BLaER1 treated with 17β-estradiol and CSF1 and Interleukin-3, amounts not matched to agents 10 nM and 100 nM (cell line): ENCODE results near the gene CDK1.

Experiments
- H3K27ac ChIP-seq, 11 experiments: shearing (Covaris generic); formaldehyde crosslinking; 2 replicates each; pipeline ENCODE4 v1.8.1; 2022
- H3K27me3 ChIP-seq, 11 experiments: shearing (Covaris generic); formaldehyde crosslinking; 2 replicates each; pipeline ENCODE4 v1.8.1; 2022
- H3K36me3 ChIP-seq, 11 experiments: shearing (Covaris generic); formaldehyde crosslinking; 2 replicates each; pipeline ENCODE4 v1.8.1; 2022
- H3K4me1 ChIP-seq, 10 experiments: shearing (Covaris generic); formaldehyde crosslinking; 2 replicates each; pipeline ENCODE4 v1.8.1; 2022
- H3K4me2 ChIP-seq, 11 experiments: shearing (Covaris generic); formaldehyde crosslinking; 2 replicates each; pipeline ENCODE4 v1.8.1; 2022
- H3K4me3 ChIP-seq, 10 experiments: shearing (Covaris generic); formaldehyde crosslinking; 2 replicates each; pipeline ENCODE4 v1.8.1; 2022
- H3K9ac ChIP-seq, 11 experiments: shearing (Covaris generic); formaldehyde crosslinking; 2 replicates each; pipeline ENCODE4 v1.8.1; 2022
- H3K9me3 ChIP-seq, 11 experiments: shearing (Covaris generic); formaldehyde crosslinking; replicated peaks in 1 of 11; 2 replicates each; pipeline ENCODE4 v1.8.1; 2022
- H4K20me1 ChIP-seq, 11 experiments: shearing (Covaris generic); formaldehyde crosslinking; 2 replicates each; pipeline ENCODE4 v1.8.1; 2022
- Cebpa-rat ChIP-seq, 11 experiments: shearing (Covaris generic); IDR thresholded peaks; 2 replicates each; pipeline ENCODE4 v1.8.1; 2022

CDK1 gene

DNA sequence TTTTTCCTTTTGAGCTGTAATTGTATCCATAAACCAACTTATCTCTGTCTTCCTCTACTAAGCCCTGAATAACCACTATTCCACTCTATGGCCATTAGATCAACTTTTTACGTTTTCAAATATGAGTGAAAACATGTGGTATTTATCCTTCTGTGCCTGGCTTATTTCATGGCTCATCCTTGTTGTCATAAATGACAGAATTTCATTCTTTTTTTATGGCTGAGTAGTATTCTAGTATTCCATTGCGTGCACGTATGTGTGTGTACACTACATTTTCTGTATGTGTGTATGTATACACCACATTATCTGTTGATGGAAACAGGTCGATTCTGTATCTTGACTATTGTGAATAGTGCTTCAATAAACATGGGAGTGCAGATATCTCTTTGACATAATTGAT is 11.1 kb downstream of the CDK1 start:
- Histone ChIP-seq H4K20me1 (peaks cover 0 to 66% (median 25%) of the 10 kb centered on the region in 11 experiments; a peak in 12 of 22 replicates), H3K4me1 (peaks cover 0 to 23% (median 6%) of the 10 kb centered on the region in 10 experiments; a peak in 10 of 20 replicates), H3K9ac (no peak overlapping the region), H3K4me3 (no peak overlapping the region), H3K36me3 (peaks cover 0 to 100% (median 95%) of the 10 kb centered on the region in 11 experiments; a peak in 19 of 22 replicates), H3K27ac (no peak overlapping the region), H3K9me3 (no peaks in the 10 kb centered on the region), H3K4me2 (no peak overlapping the region), H3K27me3 (no peaks in the 10 kb centered on the region)
- TF ChIP-seq Cebpa-rat (IDR thresholded peaks at IDR 0.05): no peak

DNA sequence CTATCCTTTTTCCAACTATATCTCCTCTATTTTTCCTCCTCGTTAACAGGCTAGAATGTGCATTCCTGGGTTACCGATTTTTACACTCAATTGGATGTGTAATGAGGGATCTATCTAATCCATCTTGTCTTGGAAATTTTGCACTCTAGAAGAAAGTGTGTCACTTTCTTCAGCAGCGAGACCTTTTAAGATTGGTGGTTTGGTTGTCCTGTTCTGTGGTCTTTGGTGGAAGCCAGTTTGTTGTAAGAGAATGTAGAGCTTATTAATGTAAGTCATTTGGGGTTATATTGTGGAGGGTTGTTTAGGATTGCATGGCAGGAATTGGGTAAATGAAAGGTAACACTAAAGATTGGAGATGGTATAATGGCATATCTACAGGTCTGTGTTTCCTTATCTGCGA is 16.7 kb downstream of the CDK1 start:
- no peak overlapping the region for H3K27ac ChIP-seq
- no peaks in the 10 kb centered on the region for H3K4me1 ChIP-seq
- H3K27me3 ChIP-seq: no peaks in the 10 kb centered on the region
- no peak overlapping the region for H3K4me3 ChIP-seq
- no peak overlapping the region for H3K9ac ChIP-seq
- peaks cover 0 to 37% (median 8%) of the 10 kb centered on the region in 11 experiments; a peak in 11 of 22 replicates for H4K20me1 ChIP-seq
- no peak overlapping the region for H3K4me2 ChIP-seq
- TF ChIP-seq Cebpa-rat (IDR thresholded peaks at IDR 0.05): no peak
- H3K9me3 ChIP-seq: no peaks in the 10 kb centered on the region
- H3K36me3 ChIP-seq: peaks cover 0 to 93% (median 86%) of the 10 kb centered on the region in 11 experiments; a peak in 19 of 22 replicates

DNA sequence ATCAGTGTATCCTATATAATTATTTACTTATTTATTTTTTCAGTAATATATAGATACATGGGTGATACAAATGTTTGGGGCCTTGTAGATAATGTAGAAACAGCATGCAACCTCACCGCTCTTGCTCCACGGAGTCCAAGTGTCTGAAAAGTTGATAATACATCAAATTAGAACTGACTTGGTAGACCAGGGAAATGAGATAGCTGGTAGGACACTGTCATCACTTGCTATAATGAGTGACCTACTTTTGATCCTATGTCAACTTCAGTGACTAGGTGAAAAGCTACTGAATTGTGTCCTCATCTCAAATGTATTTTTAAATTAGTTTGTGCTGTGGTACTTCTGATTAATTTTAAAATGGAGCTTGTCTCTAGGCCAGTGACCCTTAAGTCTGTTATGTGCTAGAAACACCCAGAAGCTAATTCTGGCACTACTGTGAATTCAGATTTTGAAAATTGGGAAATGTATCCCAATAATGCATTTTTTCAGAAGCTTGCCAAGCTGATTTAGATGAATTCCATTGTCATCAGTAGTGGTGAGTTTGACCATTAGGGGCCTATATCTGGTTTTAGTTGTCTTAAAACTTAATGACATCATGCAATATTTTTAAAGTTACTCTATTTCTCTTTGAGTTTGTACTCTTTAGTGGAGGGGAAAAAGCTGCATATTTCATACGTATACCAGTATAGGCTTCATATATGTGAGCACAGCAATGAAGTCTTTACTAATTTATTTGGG is 17.4 kb downstream of the CDK1 start:
- peaks cover 0 to 86% (median 80%) of the 10 kb centered on the region in 11 experiments; a peak in 19 of 22 replicates for H3K36me3 ChIP-seq
- no peak for TF ChIP-seq Cebpa-rat (IDR thresholded peaks at IDR 0.05)

DNA sequence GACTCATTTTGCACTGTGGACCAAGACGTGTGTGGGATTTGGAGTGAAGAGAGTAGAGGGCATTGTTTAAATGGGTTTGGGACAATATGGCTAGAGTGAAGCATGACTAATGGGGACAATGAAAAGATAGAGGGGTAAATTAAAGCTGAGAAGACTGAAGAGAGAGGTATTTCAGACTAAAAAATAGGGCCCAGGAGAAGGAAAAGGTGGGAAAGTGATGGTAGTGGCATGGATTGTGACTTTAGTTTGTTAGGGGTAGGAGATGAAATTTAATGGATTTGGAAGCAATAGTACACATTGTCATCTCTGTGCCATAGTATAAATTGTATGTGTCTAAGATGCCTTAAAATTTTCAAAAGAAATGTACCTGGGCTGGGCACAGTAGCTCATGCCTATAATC is 18.2 kb downstream of the CDK1 start:
- peaks cover 0 to 78% (median 71%) of the 10 kb centered on the region in 11 experiments; a peak in 19 of 22 replicates for H3K36me3 ChIP-seq

More for the DNA sequence above, 17.4 kb downstream of the CDK1 start:
- Histone ChIP-seq H3K27ac (no peak overlapping the region), H3K27me3 (no peaks in the 10 kb centered on the region), H3K9me3 (no peaks in the 10 kb centered on the region), H3K9ac (no peak overlapping the region), H3K4me2 (no peak overlapping the region), H3K4me1 (peaks cover 0 to 2% (median 0%) of the 10 kb centered on the region in 10 experiments; a peak in 4 of 20 replicates), H4K20me1 (peaks cover 0 to 30% (median 4%) of the 10 kb centered on the region in 11 experiments; a peak in 10 of 22 replicates), H3K4me3 (no peak overlapping the region)

DNA sequence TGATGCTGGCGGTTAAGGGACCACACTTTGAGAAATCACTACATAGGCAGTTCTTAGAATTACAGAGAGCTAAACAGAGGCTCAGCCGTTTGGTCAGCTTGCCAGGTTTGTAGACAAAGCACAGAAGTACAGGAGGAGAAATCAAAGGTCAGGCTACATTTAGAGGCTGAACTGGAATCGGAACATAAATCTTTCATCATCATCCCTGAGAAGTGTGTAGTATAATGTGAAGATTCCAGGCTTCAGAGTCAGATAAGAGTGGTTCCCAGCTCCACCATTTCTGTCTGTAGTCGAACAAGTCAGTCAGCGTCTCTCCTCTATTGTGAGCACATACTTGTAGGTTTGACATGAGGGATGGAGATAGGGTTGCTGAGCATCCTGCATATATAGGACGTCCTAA is 18.9 kb downstream of the CDK1 start:
- TF ChIP-seq Cebpa-rat (IDR thresholded peaks at IDR 0.05): no peak
- Histone ChIP-seq H3K4me1 (peaks cover 0 to 18% (median 0%) of the 10 kb centered on the region in 10 experiments; a peak in 5 of 20 replicates), H3K9me3 (no peaks in the 10 kb centered on the region), H3K36me3 (peaks cover 0 to 74% (median 64%) of the 10 kb centered on the region in 11 experiments; a peak in 19 of 22 replicates), H3K4me2 (no peak overlapping the region), H4K20me1 (peaks cover 0 to 14% (median 0%) of the 10 kb centered on the region in 11 experiments; a peak in 8 of 22 replicates), H3K9ac (no peak overlapping the region), H3K27me3 (no peaks in the 10 kb centered on the region), H3K4me3 (no peak overlapping the region), H3K27ac (no peak overlapping the region)

More for the DNA sequence above, 18.2 kb downstream of the CDK1 start:
- no peak overlapping the region for H3K4me2 ChIP-seq
- H3K9me3 ChIP-seq: no peaks in the 10 kb centered on the region
- no peaks in the 10 kb centered on the region for H3K27me3 ChIP-seq
- peaks cover 0 to 22% (median 1%) of the 10 kb centered on the region in 11 experiments; a peak in 9 of 22 replicates for H4K20me1 ChIP-seq
- no peak overlapping the region for H3K4me3 ChIP-seq
- H3K9ac ChIP-seq: no peak overlapping the region
- peaks cover 0 to 11% (median 0%) of the 10 kb centered on the region in 10 experiments; a peak in 5 of 20 replicates for H3K4me1 ChIP-seq
- no peak overlapping the region for H3K27ac ChIP-seq
- TF ChIP-seq Cebpa-rat (IDR thresholded peaks at IDR 0.05): no peak

DNA sequence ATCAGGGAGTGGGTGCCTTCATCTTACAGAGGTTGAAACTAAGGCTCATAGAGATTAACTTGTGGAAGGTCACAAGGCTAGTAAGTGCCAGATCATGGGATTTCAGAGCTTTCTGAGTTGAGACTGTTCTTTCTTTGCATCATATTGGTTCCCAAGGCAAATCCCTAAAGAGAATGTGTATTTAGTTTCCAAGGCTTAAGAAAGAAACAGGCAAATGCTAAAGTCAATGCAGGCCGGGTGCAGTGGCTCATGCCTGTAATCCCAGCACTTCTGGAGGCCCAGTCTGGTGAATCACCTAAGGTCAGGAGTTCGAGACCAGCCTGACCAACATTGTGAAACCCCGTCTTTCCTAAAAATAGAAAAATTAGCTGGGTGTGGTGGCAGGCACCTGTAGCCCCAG is 19.8 kb downstream of the CDK1 start:
- Histone ChIP-seq H3K27ac (no peak overlapping the region), H3K9me3 (no peaks in the 10 kb centered on the region), H4K20me1 (peaks cover 0 to 7% (median 0%) of the 10 kb centered on the region in 11 experiments; a peak in 6 of 22 replicates), H3K4me3 (no peak overlapping the region), H3K36me3 (peaks cover 0 to 68% (median 56%) of the 10 kb centered on the region in 11 experiments; a peak in 19 of 22 replicates), H3K4me1 (peaks cover 0 to 23% (median 0%) of the 10 kb centered on the region in 10 experiments; a peak in 5 of 20 replicates), H3K9ac (no peak overlapping the region), H3K27me3 (no peaks in the 10 kb centered on the region), H3K4me2 (no peak overlapping the region)
- no peak for TF ChIP-seq Cebpa-rat (IDR thresholded peaks at IDR 0.05)

DNA sequence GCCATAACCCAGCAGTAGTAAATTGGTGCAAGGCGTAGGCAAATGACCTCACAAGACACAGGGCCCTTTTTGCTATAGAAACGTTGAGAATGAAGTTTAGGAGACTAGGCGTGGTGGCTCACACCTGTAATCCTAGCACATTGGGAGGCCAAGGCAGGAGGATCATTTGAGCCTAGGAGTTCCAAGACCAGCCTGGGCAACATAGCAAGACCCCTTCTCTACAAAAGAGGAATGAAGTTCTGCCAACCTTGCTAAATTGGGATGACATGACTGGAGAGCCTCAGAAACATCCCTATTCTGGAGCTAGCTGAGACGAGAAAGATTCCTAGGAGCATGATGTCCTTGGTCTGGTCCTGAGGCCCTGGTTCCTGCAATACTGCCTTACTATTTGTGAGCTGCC is 20.6 kb downstream of the CDK1 start:
- H3K4me1 ChIP-seq: peaks cover 0 to 27% (median 0%) of the 10 kb centered on the region in 10 experiments; a peak in 5 of 20 replicates
- H3K9me3 ChIP-seq: no peaks in the 10 kb centered on the region
- no peak overlapping the region for H3K4me2 ChIP-seq
- peaks cover 0 to 7% (median 0%) of the 10 kb centered on the region in 11 experiments; a peak in 5 of 22 replicates for H4K20me1 ChIP-seq
- peaks cover 0 to 60% (median 47%) of the 10 kb centered on the region in 11 experiments; a peak in 19 of 22 replicates for H3K36me3 ChIP-seq
- no peak for TF ChIP-seq Cebpa-rat (IDR thresholded peaks at IDR 0.05)
- H3K4me3 ChIP-seq: no peak overlapping the region
- H3K27me3 ChIP-seq: no peaks in the 10 kb centered on the region
- no peak overlapping the region for H3K9ac ChIP-seq
- no peak overlapping the region for H3K27ac ChIP-seq

DNA sequence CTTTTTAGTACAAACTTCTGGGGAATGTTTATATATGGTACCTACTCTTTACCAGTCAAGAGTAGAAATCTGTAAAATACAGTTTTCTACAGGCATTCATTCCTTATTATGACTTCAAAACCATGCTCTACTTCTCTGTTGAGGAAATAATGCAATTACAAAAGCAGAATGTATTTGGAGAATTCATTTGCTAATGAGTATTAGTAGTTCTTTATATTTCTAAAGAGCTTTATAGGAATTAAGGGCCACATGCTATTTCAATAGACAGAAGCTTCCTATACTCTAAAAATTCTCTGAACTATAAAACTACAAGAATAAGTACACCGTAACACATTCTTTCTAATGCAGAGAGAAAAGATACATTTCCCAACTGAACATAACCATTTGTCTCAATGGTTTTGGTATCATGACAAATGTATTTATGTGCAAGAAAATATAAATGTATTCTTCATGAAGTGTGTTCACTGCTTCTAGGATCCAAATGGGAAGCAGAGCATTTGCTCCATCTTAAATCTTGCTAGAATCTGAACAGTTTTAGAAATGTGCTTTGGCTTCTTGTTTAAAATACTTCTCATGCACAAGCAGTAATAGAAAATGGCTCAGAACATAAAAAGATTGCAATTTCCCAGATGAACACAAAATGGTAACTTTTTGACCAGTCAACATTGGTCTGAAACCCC is 21.8 kb downstream of the CDK1 start:
- no peak overlapping the region for H3K27ac ChIP-seq
- H3K36me3 ChIP-seq: peaks cover 0 to 56% (median 37%) of the 10 kb centered on the region in 11 experiments; a peak in 19 of 22 replicates
- TF ChIP-seq Cebpa-rat (IDR thresholded peaks at IDR 0.05): no peak
- no peak overlapping the region for H3K4me3 ChIP-seq
- no peak overlapping the region; a peak in 1 of 22 replicates for H3K4me2 ChIP-seq
- no peaks in the 10 kb centered on the region for H3K27me3 ChIP-seq
- no peaks in the 10 kb centered on the region for H3K9me3 ChIP-seq
- H4K20me1 ChIP-seq: peaks cover 0 to 7% (median 0%) of the 10 kb centered on the region in 11 experiments; a peak in 5 of 22 replicates
- H3K4me1 ChIP-seq: peaks cover 0 to 27% (median 0%) of the 10 kb centered on the region in 10 experiments; a peak in 5 of 20 replicates
- no peak overlapping the region for H3K9ac ChIP-seq

DNA sequence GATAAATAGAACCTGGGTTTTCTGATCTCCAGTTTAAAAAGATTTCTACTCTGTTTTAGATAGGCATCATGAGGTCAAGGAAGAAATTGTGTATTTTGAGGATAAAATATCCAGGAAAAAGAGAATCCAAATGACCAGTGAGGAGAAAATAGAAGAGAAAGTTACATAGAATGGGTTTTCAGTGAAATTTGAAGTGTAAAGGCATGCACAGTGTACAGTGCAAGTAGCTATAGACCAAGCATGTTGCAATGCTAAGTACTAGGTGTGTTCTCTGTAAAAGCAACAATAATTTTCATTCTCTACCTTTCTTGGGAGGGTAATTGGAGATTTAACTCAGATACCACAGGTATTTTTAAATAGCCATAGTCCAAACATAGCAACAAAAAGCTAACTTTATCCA is 22.6 kb downstream of the CDK1 start:
- no peak for TF ChIP-seq Cebpa-rat (IDR thresholded peaks at IDR 0.05)
- Histone ChIP-seq H3K4me1 (peaks cover 0 to 27% (median 0%) of the 10 kb centered on the region in 10 experiments; a peak in 5 of 20 replicates), H3K4me2 (peak overlapping the region in 2 of 11 experiments; percentile 63 to 65; a peak in 3 of 22 replicates), H4K20me1 (peaks cover 0 to 7% (median 0%) of the 10 kb centered on the region in 11 experiments; a peak in 3 of 22 replicates), H3K9me3 (no peaks in the 10 kb centered on the region), H3K27me3 (no peaks in the 10 kb centered on the region), H3K9ac (no peak overlapping the region), H3K4me3 (no peak overlapping the region), H3K36me3 (peaks cover 0 to 53% (median 30%) of the 10 kb centered on the region in 11 experiments; a peak in 18 of 22 replicates), H3K27ac (no peak overlapping the region)
